Stimulated activated CD8-positive, alpha-beta memory T cell treated with anti-CD3 and anti-CD28 coated beads, Interleukin-4, amount 100 ng/mL, for 48 hours (primary cell): ENCODE results near the gene LRFN5.

ENCODE experiments used
- DNase-seq: peaks from one replicate; pipeline ENCODE4 v3.0.0-alpha.2; 2020

Gene LRFN5

DNA sequence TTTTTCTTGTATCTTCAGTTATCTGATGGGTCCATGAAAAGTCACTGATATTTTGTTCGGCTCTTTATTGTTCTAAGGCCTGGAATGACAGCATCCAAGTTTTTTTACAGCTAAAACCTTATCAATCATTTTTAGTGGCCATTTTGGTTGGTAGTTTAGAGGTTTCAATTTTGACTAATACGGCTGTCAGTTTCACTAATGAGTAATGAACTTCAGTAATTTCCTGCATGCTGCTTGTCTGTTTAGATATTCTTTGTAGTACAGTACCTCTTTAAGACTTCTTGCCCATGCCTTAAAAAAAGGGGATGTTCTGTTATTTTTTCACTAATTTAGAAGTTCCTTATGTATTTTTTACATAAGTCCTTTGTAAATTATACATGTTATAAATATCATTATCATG, 176.7 kb downstream of the LRFN5 start:
- DNase-seq = no peak

- DNase-seq = no peak
Measured at GRCh38 chr14:41785696-41786095, 179.0 kb downstream of the LRFN5 start.

- no peak for DNase-seq
Measured at GRCh38 chr14:41799817-41800216, 193.1 kb downstream of the LRFN5 start.

DNA sequence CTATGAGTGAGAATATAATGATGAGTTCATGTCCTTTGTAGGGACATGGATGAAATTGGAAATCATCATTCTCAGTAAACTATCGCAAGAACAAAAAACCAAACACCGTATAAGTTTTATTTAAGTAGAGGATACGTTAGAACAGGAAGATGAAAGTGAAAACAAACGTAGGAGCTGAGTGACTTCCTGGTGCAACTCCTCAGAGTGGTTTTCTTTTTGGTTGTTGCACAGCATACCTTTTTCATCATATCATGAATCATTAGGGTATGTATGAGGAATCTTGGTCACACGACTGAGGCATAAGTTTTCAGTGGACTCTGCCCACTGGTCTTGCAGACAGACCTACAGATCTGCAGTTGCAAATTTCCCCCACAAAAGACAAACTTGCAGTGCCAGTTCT, 199.0 kb downstream of the LRFN5 start:
- no peak for DNase-seq

DNA sequence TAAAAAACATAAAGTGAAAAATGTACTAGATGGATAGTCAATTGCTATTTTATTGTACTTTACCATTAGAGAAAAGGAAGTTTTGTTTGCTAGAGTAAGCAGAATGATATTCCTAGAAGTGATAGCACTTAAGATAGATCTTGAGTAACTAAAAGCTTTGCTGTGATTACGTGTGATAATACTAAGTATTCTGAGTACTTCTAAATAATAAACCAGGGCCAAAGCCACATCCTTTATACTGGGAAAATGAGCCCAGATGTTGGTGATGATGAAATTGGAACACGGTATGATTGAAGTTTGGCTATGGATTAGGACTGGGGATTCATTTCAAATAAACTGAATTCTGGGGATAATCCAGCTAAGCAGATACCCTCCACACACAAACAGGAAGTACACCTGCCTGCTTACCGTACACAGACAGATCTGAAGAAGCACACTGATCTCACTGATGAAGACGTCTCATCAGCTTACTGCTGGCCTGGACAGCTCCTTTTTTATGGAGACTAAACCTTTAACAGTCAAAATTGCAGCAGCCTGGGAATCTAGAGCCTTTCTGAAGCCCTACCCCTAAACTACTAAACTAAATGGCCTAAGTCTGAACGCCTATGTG, 199.8 kb downstream of the LRFN5 start:
- DNase-seq = no peak

DNA sequence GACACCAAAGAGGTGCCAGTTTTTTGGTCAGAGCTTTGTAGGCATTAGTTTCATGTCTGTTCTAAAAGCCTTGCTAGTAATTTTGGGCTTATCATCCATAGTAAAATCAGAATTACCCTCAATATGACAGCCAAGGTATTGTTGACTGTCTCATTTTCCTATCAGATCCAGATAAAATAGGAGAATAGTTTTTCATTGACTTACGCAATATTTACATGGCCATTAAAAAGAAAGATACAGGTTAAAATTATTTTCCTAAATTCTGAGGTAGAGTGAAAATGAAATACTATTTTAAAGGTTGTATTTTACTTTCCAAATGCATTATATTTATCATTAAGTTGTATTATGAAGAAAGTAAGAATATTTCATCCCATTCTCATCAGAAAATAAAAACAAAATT, 203.7 kb downstream of the LRFN5 start:
- no peak for DNase-seq

- DNase-seq = no peak
Measured at GRCh38 chr14:41817626-41818025, 210.9 kb downstream of the LRFN5 start.

DNA sequence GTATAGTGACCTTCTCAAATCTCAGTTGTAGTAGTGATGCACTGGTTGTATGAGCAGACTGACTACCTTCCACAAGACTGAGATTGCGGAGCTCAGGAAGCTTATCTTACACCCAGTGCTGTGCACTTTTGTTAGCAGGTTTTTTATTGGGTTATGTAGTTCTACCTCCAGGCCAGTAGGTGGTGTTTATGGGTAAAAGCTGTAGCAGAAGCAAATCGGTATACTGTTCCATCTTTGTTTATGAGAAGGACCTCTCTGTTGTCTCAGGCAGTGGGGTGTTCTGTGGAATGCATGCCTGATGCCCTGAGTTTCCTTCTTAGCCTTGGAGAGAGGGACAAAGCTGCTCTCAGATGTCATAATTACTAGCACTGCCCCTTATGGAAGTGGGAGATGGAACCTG, 217.8 kb downstream of the LRFN5 start:
- no peak for DNase-seq

DNA sequence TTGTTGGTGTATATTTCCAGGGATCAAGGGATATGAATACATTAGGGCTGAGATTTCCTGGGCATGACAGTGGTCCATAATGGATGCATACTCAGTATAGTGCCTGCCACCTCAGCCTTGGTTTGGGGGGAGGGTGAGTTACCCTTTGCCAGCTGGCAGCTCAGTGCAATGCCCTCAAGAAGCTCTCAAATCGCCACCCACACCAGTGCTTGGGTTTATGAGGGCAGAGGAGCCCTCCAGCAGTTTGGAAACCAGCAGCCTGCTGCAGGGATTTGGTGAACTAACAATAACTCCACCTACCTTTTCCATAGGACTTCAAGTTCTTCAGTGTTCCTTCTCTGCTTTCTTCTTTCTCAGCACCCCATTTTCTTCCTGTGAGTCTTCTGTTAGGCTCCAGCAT, 218.9 kb downstream of the LRFN5 start:
- DNase-seq = no peak

DNA sequence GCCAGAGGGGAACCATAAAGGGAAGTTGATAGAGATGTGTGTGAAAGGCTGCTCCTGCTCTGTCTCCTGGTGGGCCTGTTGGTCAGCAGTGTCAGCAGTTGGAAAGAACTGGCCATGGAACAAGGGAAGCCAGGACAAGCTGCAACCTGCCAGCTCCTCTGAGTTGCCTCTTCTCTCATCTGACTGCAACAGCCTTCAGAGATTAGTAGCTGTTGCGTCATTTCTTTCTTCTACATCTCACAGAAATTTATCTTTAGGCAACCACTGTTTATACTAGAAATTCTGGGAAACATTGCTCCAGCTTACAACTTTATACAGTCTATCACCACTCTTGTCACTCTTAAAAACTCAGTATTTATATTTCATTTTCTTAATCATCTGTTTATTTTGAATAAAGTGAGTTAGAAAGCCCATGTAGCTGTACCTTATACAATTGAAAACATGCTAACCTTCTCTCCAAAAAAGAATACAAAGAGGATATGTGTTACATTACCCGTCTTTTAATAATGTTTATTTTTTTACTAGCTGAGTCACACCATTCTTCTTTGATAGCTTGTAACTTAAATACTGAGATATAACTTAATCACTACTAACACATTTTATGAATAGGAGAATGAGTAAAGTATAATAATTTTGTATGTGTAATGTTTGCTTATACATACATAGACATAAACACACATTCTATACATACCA, 224.2 kb downstream of the LRFN5 start:
- DNase-seq = no peak

DNA sequence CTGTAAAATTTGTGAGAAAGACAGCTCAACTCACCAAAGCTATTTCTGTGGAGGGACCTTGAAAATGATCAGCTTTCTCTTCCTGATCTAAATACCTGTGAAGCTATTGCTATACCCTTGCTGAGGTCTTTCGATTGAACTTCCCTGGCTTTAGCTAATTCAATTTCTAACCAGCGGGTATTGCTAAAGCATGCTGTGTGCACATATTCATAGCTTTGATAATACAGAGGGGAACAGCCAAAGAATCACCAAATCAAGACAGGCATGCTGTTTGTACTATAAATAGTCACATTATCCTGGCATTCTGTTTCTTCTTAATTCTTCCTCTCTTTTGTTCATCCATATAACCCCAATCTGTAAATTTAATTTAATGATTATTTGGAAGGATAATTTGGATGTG, 233.0 kb downstream of the LRFN5 start:
- no peak for DNase-seq

DNA sequence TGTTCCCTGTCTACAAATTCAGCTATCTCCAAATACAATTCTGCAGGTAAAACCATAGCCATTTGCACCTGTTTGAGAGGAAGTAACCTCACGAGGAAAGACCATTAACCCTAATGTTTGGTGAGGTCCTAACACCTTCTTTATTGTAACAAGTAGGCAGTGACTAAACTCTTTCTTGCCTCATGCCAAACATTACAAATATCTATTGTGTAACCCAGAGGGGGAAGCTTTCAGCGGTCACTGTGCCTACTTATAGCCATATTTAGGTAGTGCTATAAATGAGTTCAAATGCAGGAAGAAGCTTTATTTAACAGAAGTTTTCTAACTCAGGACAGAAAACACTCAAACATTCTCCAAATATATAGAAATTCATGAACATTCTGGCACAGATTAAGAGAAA, 252.7 kb downstream of the LRFN5 start:
- DNase-seq = no peak

DNA sequence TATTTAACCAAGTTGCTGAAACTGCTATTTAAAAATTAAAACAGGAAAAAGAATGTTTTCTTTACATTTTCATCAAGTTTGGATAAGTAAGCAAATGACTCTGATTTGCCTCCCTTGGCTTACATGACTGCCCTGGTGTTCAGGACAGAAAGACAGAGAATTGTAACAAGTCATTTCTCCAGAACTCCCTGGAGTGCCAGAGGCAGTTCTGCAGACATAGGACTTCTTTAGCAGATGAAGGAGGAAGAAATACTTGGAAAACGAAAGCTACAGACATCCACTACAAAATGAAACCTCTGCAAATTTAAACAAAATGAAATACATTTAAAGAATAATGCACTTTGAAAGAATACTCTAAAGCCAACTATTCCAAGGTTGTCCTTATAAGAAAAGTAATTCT, 253.9 kb downstream of the LRFN5 start:
- DNase-seq = no peak

- DNase-seq = no peak
Measured at GRCh38 chr14:41865894-41866293, 259.2 kb downstream of the LRFN5 start.

- DNase-seq = no peak
Measured at GRCh38 chr14:41868396-41868795, 261.7 kb downstream of the LRFN5 start.

DNA sequence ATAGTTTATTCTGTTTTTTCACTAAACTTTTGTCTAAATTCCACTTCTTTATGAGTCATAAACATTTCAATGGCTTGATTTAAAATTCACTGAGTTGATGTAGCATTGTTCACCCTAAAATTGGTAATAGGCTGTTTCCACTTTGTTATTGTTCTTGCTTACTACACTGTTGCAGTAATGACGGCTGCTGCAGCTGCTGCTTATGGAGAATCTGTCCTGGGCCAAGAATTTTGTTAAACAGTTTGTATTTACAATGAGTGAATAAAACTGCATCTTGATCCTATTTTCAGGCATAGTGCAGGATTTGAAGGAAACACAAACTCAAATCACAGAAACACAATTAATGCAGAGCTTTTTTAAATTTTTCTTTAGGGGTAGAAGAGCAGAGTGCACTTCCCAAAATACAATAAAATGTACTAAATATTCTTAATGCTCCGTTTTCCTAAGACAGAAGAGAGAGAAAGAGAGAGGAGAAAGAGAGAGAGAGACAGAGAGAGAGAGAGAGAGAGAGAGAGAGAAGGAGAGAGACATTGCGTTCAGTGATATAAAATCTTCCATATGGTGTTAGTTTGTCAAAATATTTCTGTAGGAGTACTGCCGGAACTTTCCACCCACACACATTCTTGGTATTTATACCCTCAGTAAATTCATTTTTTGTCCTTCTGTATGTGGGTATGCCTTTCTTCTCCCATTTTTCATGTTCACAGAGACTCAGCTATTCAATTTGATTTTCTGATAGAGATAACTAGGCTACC, 266.4 kb downstream of the LRFN5 start:
- no peak for DNase-seq

GRCh38 chr14:41873686-41874317, 267.1 kb downstream of the LRFN5 start:
- no peak for DNase-seq

GRCh38 chr14:41875116-41875515, 268.4 kb downstream of the LRFN5 start:
- DNase-seq = no peak

DNA sequence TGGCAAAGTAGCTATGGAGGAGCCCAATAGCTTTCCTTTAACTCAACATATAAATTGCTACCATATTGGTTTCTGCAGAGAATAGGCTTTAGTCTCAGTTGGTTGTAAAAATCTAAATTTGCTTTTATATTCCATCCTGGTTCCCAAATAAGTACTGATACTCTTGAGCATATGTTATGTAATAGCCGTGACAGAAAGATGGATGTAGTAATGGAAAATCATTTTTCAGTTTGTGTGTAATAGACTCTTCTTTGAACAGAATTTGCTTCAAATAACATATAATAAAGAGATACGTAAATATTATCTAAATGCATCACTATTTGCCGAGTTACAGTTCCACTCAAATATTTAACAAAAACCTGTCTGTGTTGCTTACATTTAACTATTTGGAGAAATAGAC, 271.6 kb downstream of the LRFN5 start:
- no peak for DNase-seq

GRCh38 chr14:41891624-41892023, 284.9 kb downstream of the LRFN5 start:
- DNase-seq = no peak

- no peak for DNase-seq
Measured at GRCh38 chr14:41899416-41899815, 292.7 kb downstream of the LRFN5 start.

GRCh38 chr14:41900644-41901043, 294.0 kb downstream of the LRFN5 start:
- no peak for DNase-seq

DNA sequence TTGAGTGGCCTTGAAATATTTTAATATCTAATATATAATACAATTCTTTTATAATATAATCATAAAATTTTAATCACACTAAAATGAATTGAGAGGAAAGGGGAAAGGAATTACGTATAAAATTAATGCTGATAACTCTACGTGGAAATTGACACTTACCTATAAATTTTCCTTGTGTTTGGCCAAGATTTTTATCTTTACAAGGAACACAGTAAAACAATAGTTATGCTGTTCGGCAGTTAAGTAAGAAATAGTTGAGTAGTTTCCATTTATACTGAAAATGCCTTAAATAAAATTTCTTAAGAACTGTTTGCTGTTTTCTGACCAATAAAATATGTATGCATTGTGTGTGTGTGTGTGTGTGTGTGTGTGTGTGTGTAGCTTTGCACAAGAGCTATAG, 294.4 kb downstream of the LRFN5 start:
- DNase-seq = no peak
